GM20431 (cell line): ENCODE measurements around the gene RUNDC1.

Experiments used
- in situ Hi-C: fragments of 300-500 bp; cut with MseI, MboI; formaldehyde crosslinking; loops from one replicate; pipeline ENCODE4 v1.15.0; 2020; ENCODE audit warnings: low sequenced_read_pairs; ENCODE audit not compliant: unreplicated experiment

Gene RUNDC1

GRCh38 chr17:43031666-43032065 is 51.3 kb downstream of the RUNDC1 start:
- in situ Hi-C loops, result no loop called here

GRCh38 chr17:43033948-43034881 is 53.9 kb downstream of the RUNDC1 start:
- in situ Hi-C loops, result no loop called here

- in situ Hi-C loops, result no loop called here
Measured at GRCh38 chr17:43034894-43035293, 54.5 kb downstream of the RUNDC1 start.

GRCh38 chr17:43039646-43040045 is 59.3 kb downstream of the RUNDC1 start:
- in situ Hi-C loops, result no loop called here

- in situ Hi-C loops, result no loop called here
Measured at GRCh38 chr17:43040655-43041054, 60.3 kb downstream of the RUNDC1 start.

GRCh38 chr17:43042025-43042628 is 61.8 kb downstream of the RUNDC1 start:
- in situ Hi-C loops, result no loop called here
